GM21786 (cell line): ENCODE measurements around the gene ADRA1B.
A peak's percentile ranks its signal among the peaks of the same experiment; 100 is the strongest.

Experiments
- ATAC-seq: cut with Tn5 transposase; IDR thresholded peaks from one replicate; pipeline ENCODE4 v1.9.1; 2021; ENCODE audit not compliant: unreplicated experiment

ADRA1B gene

DNA sequence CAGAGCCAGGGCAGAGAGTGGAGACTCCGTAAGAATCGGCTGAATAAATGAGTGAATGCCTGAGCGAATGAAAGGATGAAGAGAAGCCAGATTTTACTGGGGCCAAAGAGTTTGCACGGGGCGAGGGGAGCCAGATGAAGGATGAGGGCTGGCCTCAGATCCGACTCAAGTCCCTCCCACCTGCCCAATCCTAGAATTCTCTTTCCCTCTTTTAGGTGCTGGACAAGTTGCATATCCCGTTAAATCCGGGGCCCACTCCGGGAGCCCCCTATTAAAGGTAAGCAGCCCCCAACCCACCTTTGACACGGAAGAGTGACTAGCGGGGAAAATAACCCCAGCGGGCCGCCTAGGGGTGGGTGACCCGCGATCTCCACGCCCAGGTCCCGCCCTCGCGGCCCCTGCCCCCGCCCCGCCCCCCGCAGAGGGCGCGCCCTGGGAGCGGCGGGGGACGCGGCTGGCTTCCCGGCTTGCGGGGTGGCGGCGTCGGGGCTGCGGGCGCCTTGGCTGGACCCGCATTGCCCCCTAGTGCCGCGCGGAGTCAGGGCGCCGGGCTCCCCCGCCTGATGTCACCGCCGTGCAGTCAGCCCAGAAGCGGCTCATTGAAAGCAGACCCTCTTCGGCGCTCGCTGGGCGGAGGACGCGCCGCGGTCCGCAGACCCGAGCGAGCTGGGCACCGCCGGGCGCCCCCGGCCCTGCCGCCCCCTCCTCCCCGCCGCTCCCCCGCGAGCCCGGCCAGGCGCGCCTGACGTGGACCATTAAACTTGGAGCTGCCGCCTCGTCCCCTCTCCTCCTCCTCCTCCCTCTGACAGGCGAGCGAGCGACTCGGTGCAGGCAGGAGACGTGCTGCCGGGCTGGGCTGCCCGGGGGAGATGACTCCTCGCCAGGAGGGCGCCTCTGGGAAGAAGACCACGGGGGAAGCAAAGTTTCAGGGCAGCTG lies at the start of gene ADRA1B:
ADRA1B (plus strand) TSS at position 579 of the 937 bp plus-strand sequence. CDS start 424 bp downstream, outside the sequence.
- peak; percentile 60 for ATAC-seq

DNA sequence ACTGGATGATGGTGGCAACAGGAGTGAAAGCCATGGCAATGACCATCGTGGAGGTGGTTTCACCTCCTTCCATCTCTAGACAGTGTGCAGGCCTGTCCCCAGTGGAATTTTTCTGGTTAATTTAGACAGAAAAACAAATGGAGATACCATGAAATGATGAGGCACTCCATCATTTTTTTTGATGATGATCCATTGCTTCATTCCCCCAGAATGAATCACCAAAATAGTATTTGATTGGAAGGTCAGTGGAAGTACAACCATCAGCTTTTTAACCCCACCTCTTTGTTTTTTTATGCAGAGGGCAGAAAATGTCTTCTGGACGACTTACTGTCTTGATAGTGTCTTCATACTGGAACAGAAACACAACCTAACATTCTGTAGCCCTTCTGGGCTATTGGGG lies 42.6 kb upstream of the ADRA1B start:
- no peak for ATAC-seq

DNA sequence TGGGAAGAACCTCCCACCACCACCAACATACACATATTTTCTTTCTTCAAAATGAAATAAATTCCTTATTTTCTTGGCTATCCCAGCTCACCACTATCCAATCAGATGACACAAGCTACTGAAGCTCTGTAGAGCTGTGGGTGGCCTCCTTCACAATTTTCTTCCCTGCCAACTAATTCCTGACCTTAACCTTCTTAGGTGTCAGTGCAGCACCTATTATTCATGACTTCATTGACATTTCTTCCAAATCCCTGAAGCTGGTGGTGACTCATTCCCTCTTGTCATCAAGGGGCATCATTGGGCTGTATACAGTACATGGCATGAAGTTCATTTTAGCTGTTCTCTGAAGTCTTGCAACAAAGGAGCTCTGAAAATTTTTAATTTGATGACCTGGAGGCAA lies 42.0 kb upstream of the ADRA1B start:
- no peak for ATAC-seq

DNA sequence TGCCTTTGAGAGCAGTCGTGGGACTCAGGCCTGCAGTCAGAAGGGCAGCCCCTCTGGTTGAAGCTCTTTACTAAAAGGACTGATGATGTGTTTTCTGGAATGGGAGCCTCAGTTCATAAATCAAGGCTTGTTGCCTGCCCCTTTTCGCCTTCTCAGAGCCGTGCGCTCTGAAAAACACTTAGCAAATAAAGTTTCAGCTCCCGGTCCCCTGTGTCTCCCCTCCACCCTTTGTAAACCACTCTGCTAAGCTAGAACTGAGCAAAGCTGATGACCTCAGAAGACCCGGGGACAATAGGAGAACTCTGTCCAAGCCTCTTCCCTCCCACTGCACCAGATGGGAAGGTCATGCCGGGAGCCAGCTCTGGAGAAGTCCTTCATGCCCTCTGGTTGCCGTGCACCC lies 39.3 kb upstream of the ADRA1B start:
- ATAC-seq: no peak

DNA sequence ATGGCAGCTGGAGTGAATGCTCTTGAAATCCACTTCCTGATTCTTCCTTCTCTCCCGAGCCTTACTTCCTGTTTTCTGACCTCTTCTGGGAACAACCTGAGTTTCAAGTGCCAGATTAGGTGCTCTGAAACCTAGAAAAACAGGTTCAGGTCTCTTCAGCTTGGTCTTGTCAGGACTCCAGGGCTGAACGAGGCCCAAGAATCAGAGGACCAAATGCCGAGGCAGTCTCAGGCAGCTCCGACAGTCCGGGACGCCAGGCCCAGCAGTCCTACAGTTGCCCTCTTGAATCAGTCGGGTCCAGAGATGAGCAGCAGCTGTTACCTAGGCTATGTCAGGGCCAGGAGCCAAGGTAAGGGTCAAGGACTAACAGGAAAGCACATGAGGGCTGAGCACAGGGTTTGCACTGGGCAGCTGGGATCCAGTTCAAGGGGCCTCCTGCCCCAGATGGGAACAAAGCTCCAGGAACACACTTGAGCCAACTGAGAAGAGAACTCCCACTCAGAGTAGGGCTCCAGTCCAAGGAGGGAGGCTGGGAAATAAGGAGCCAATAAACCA lies 38.3 kb upstream of the ADRA1B start:
- ATAC-seq: no peak

DNA sequence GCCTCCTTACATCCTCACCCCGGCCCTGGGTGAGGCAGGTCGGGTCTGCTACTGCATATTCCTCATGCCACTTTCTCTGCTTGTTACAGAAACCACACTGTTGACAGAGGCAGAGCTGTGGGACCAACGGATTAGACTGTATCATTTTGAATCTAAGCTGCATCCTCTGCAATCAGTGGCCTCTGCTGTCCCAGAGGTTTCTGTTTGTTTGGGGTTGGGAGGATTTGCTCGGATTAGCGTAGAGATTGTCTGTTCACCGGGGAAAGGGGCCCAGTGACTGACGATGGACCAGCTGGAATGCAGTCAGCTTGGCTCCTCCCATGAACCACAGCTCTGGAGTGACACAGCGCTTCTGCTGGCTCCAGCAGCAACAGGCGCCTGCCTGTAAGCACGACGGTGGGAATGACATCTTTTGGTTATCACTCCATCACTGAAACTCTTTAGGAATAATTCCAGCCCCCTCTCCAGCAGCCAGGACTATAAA lies 37.3 kb upstream of the ADRA1B start:
- ATAC-seq: no peak

DNA sequence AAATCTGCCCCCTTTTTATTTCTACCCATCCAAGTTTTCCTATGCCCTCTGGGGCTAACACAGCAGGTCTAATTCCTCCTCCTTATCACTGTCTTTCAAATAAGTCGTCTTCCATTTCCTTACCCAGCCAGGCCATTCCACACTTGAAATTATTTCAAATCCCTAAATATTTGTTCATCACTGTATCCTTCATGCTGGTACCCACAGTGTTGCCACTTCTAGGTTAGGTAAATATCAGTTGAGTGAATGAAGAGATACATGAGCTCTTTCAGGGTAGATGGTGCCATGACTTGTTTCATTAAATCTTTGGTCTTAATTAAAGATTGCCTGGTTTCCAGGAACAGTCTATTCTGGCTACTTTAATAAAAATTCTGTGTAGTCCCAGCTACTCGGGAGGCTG lies 35.6 kb upstream of the ADRA1B start:
- no peak for ATAC-seq

DNA sequence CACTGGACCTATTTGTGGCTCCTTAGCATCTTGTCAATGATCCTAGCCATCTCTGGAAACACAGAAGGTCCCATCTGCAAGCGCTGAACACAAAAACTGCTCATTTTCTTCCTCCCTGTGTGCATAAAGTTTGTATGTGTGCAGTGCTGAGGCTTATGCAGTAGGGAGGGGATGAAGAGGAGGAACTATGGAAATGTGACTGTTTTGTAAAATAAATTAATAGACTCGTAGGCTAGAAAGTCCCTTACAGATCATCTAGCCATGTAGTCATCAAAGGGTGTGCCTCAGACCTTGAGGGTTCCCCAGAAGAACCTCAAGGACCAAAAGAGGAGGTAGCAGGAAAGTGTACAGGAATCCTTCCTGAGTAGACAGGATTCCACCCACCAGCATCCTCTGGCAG lies 34.3 kb upstream of the ADRA1B start:
- no peak for ATAC-seq

DNA sequence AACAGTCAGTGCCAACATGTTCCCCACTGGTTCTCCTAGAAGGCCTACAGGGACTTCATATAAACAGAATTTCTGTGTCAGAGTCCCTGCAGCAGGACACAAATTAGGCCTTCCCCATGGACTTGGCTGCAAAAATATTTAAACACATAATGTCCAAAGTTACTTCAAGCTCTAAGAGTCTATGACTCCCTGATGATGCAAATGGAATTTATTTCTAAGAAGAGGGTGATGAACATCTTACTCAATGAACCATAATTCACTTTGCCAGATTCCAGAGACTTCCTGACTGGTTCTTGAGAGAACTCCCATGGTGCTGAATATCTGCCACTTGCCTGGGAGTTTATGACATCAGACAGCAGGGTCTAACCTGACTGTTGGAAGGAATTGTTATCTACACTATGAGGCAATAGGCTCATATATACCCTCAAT lies 32.7 kb upstream of the ADRA1B start:
- ATAC-seq: no peak

DNA sequence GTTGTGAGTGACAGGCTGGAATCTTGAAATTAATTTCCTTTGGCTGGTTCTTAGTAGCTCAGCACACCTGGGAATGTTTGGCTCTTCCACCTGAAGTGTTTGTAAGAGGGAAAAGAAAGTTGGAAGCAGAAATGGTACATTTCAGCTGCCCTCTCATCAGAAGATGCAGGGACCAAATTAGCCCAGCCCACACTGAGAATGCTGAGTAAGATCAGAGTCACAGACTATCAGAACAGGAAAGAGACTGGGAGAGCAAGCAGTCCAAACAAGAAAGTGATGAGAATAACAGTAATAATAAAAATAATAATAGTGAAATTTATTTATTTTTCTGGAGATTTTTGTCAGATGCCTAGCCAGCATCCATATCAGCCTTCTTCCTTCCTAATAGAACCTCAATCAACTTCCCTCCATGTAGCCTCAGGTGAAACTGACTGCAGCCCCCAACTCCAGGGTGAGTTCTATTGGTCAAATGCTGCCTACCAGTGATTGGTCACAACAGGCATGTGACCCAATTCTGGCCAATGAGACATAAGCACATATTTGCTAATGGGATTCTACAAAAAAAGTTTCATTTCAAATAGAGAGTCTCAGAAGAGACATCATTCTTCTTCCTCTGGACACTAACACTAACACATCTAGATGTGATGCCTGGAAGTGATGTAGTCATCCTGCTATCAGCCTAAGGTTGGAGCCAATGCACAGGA lies 31.2 kb upstream of the ADRA1B start:
- ATAC-seq: no peak

DNA sequence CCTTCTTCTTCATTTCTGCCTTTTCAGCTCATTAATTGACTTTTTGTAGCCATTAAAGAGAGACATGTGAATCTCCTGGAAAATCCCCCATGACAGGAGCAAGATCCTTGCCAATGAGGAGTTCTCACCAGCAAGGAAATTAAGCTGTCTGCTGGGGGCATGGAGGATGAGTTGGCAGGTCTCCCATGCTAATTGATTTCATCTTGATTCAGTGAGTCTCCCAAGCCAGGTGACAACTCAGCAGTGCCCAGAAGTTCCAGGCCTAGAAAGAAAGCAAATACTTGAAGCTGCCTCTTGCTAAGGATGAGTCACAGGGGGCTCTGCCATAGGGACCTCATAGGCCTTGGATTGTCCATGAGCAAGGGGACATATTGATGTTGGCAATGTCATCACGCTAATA lies 30.0 kb upstream of the ADRA1B start:
- ATAC-seq: no peak

DNA sequence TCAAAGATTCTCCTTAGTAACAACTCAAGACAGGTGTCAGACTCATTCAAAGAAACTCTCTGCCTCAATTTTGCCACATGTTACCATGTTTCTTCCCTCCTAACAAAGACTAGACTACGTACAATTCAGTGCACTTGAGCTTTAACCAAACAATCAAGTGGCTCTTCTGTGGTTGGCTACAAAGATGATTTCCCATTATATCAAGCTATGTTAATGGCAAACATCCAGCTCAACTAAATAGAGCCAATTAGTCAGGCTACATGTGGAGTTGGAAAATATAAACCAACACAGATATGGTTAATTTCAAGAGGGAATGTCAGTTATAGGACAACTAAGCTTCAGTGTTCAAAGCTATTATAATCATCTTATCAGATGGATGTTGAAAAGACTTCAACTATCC lies 29.2 kb upstream of the ADRA1B start:
- no peak for ATAC-seq

DNA sequence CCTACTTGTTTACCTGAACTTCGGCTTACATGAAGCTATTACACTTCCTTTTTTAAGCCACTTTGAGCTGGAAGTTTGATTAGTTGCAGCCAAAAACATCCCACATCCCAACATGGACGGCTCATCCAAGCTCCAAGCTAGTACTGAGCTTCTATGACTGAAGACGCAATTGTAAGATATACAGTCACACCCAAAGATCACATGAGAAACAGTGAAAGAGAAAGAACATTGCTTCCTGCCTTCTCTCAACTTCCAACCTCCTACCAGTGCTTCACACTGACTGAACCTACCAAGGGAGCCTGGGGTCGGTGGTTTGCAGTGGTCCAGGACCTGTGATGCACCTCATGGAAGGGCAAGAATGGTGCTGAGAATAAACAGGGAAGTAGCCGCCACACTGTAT lies 27.4 kb upstream of the ADRA1B start:
- no peak for ATAC-seq

DNA sequence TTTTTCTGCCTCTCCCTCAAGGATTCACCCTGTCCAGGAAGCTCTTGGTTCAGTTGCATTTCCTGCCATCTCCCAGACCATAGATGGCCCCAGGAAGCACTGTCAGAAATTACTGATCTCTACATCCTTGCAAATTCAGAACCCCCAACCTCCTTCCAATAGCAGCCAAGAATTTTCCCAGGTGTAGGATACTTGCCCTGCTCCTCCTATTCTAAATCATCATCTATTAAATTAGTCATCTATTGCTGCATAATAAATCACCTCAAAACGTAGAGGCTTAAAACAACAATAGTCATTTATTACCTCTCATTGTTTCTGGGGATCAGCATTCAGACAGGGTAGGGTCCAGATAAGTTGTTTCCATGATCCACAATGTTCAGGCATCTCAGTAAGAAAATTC lies 26.1 kb upstream of the ADRA1B start:
- no peak for ATAC-seq

DNA sequence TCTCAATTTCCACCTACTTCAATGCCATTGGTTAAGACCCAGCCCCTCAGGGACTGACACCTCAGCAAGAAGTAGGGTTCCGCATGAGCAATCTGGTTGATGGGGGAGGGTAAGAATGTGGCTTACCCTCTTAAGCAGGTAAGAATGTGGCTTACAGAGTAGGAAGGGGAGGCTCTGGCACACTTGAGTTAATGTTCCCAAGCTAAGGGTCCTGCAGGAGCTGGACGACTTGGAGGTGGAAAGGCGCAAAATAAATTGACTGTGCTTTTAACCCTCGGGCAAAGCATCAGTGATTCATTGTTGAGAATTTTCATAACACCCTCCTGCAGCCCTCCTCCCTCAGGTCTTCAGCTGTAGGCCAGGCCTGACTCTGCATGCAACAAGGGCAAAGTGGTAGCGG lies 24.9 kb upstream of the ADRA1B start:
- no peak for ATAC-seq

DNA sequence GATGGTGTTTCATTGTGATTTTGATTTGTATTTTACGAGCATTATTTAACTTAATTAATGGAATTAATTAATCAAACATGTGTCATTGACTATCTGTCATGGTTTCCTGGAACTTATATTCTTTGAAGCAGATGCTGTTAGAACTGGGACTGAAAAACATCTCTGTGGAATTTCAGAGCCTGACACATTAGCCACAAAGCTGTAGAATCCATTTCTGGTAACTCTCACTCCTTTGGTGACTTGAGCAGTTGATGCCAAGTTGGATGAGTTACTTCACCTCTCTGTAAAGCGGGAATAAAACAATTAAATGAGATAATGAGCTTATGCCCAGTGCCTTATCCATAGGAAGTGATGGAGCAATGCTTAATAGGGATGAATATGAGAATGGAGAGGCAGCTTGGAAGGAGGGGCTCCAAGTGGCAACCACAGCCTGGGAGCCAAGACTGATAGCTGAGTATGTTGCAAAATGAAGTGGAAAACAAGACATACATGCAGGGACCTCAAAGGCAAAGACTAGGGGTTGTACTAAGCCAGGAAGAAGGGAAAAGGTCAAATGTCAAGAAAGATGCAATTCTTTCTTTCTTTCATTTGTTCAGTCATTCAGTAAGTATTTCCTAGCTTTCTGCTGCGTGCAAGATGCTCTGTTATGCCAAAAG lies 23.1 kb upstream of the ADRA1B start:
- no peak for ATAC-seq

DNA sequence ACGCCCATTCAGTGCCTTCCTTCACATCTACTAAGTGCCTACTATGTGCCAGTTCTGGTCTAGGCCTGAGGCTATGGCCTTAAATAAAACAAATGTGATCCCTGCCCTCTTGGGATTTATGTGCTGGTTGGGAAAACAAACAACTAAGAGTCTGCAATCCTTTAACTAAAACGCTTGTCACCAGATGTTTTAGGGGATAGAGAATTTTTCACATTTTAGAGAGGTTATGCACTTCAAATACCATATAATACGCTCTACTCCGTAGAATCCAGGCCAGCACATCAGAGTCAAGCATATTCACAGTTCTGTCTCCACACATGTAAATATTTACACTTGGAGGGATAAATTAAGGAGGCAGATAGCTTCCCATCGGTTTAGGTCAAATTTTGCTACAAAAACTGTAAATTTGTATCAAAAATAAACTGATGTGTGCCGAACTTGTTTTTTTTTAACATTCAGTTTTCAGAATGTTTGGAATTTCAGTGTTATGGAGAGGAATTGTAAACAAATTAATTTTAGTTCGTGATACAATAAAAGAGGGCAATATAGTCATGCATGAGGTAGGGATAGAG lies 22.0 kb upstream of the ADRA1B start:
- no peak for ATAC-seq

DNA sequence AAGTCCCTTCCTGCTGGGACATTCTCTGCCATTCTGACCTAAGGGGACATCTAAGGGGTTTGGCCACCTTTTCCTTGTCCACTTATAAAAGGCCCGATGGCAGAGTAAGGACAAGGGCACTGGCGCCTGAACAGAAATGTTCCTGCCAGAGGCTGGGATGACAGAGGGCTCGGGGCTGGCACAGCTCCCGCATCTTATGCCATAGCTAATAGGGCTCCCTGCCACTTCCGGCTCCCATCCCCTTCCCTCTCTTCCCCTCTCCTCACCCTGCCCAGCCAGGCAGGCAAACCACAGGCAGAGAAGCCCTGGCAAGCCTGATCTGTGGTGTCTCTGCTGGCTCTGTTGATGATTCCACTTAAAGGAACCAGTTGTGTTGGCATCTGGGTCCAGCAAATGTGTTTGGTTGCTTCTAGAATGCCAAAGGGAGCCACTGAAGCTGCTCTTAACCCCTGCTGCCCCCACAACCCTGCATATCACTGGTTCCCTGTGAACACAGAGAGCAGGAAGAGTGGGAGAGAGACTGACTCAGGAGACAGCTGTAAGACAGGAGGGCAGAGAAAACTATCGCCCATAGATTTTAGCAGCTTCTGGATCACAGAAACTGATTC lies 18.4 kb upstream of the ADRA1B start:
- ATAC-seq: no peak

DNA sequence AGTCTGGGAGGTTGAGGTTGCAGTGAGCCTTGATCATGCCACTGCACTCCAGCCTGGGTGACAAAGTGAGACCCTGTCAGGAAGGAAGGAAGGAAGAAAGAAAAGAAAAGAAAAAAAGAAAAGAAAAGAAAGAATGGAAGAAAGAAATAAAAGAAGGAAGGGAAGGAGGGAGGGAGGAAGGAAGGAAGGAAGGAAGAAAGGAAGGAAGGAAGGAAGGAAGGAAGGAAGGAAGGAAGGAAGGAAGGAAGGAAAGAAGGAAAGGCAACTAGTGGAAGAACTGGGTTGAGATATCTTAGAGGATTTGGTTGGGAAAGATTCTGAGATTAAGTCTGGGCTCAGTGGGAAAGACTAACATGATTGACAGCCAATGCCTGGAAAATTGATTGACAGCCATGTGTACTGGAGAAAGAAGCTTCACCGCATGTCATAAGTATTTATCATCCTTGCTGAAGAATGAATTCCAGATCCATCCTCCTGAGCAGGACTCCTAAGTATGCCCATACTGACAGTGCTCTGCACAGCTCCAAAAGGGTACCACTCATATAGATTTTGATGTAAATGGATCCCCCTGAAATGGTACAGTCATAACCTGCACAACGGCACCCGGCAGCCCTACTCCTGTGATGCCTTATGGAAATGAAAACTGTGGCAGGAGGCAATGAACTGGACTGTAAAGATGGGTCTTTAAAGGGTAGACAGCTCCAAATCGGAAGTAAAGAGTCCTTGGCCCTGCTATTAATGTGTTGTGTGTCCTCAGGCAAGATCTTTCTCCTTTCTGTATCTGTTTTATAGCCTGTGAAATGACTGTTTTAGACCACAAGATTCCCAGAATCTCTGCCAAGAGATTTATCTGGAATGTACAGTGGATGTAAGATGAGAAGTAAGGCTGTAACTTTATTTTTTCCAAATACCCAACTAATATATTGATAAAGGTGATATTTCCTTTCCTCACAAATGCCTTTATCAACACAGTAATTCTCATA lies 16.9 kb upstream of the ADRA1B start:
- ATAC-seq: no peak
